Gastroesophageal sphincter (tissue), 4 donors: ENCODE data around the gene NUMA1. TPM values are rescaled to one million over a fixed set of nuclear protein-coding genes. Genes with fewer than 3 reads are reported as not detected.

Experiments
- ATAC-seq: fragments of 150-250 bp; one replicate; pipeline ENCODE4 v1.9.1; 2016; ENCODE audit warnings: mild to moderate bottlenecking, moderate library complexity
- H3K27ac ChIP-seq, 4 donors: fragments of 200-600 bp; sonication (generic) in 3 of 4; 1 replicate in 3 of 4; 2 replicates in 1 of 4; pipeline ENCODE4 v1.5.1; 2016 to 2019
- H3K27me3 ChIP-seq: fragments of 200-600 bp; sonication (generic); one replicate; pipeline ENCODE4 v1.5.1; 2019
- H3K36me3 ChIP-seq, 2 donors: fragments of 200-600 bp; sonication (generic); one replicate each; pipeline ENCODE4 v1.5.1; 2019; ENCODE audit warnings: control low read depth in 1 of 2
- H3K4me1 ChIP-seq, 3 donors: fragments of 200-600 bp; sonication (generic); 1 replicate in 2 of 3; 2 replicates in 1 of 3; pipeline ENCODE4 v1.5.1; 2016 to 2019; ENCODE audit warnings: control low read depth in 2 of 3
- H3K4me3 ChIP-seq, 2 donors: fragments of 200-600 bp; sonication (generic); one replicate each; pipeline ENCODE4 v1.5.1; 2019; ENCODE audit warnings: mild to moderate bottlenecking in 1 of 2, moderate library complexity in 1 of 2
- H3K9me3 ChIP-seq, 3 donors: fragments of 200-600 bp; sonication (generic); one replicate each; pipeline ENCODE4 v1.5.1; 2017 to 2019; ENCODE audit warnings: control low read depth in 2 of 3
- CTCF ChIP-seq, 4 experiments: fragments of 200-600 bp in 2 of 4; fragments of 450-650 bp in 2 of 4; sonication (generic) in 1 of 4; IDR thresholded peaks; one replicate each; pipeline ENCODE4 v1.5.1; 2017 to 2019; ENCODE audit warnings: antibody characterized with exemption in 4 of 4, mild to moderate bottlenecking in 2 of 4, moderate library complexity in 2 of 4
- EP300 ChIP-seq: sonication (generic); formaldehyde crosslinking; IDR thresholded peaks from one replicate; pipeline ENCODE4 v1.6.1; 2017; ENCODE audit warnings: antibody characterized with exemption, mild to moderate bottlenecking
- POLR2A ChIP-seq, 2 donors: fragments of 450-650 bp; IDR thresholded peaks; one replicate each; pipeline ENCODE4 v1.6.1; 2017; ENCODE audit warnings: antibody characterized with exemption in 2 of 2, mild to moderate bottlenecking in 2 of 2, moderate library complexity in 1 of 2
- POLR2AphosphoS5 ChIP-seq: sonication (generic); formaldehyde crosslinking; IDR thresholded peaks from one replicate; pipeline ENCODE4 v1.6.1; 2017; ENCODE audit warnings: antibody characterized with exemption
- WGBS, 2 donors: methylation state at CpG; one replicate each; pipeline ENCODE4 v1.1.5; 2018; ENCODE audit warnings: low coverage in 1 of 2; 5-methylcytosine and 5-hydroxymethylcytosine counted together
- total RNA-seq, 4 donors: library from RNA; depleted of rRNA; stranded (reverse); fragments of >200 nt; gene quantifications; one replicate each; pipeline ENCODE4 v1.1.0, GENCODE V29; 2016

The NUMA1 gene
- total RNA-seq, 4 donors from 2014 or later: 235 to 370 (median 290) TPM

DNA sequence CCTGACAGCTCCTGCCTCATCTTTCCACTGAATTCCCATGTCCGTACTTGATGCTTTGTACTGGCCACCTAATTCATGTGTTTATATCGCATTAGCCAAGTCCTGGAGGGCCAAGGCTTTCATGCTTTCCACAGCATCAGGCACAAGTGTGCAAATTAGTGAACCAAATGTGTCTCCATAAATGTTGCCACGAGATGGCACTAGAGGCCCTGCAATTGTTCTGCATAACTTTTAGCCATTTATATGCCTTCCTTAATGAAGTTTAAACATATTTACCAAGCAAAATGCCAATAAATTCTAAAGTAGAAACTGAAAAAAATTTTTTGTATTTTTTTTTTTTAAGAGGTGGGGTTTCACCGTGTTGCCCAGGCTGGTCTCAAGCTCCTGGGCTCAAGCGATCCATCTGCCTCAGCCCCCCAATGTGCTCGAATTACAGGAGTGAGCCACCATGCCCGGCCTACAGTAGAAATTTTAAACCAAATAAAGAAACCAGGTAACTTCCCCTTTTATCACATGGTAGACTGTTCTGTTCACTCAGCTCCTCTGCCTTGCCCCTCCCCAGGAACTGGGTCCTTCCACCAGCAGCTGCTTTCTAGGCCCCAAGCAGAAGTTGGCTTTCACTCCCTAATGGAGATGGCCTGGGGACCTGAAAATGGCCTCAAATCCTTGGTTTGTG is 102.5 kb downstream of the NUMA1 start:
- ATAC-seq: peak; percentile 41
- TF ChIP-seq CTCF (IDR thresholded peaks at IDR 0.05): peak; percentile 50 to 86 (median 76)
- no peak for TF ChIP-seq POLR2A (IDR thresholded peaks at IDR 0.05)
- peak; percentile 17 for TF ChIP-seq POLR2AphosphoS5
- TF ChIP-seq EP300: no peak
- Histone ChIP-seq H3K27me3 (no peaks in the 10 kb centered on the region), H3K27ac (no peak overlapping the region), H3K4me3 (no peak overlapping the region), H3K9me3 (no peaks in the 10 kb centered on the region), H3K4me1 (peaks cover 0 to 24% (median 3%) of the 10 kb centered on the region in 3 donors), H3K36me3 (peaks cover 0 to 8% of the 10 kb centered on the region in 2 donors)
- 37 to 43% methylated on average over 5 to 7 of the region's 7 CpGs for WGBS, 2 donors

DNA sequence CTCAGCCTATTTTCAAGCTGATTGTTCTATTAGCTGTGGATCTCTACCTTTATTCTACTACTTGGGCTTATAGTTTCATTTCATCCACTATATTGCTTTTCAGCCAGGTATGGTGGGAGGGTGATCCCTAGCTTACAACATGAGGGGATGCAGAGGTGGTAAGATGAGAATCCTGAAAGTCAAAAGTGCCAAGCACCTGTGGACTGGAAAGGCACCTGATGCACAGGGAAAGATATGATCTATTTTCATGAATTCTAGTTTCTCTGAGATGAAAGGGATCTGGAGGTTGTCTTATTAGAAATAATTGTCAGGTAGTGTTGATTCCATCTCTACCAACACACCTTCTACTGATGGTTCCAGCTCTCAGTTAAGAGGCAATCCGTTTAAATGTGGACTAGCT is 103.3 kb downstream of the NUMA1 start:
- ATAC-seq: no peak
- peaks cover 0 to 26% (median 3%) of the 10 kb centered on the region in 3 donors for H3K4me1 ChIP-seq
- H3K27ac ChIP-seq: no peak overlapping the region
- H3K27me3 ChIP-seq: no peaks in the 10 kb centered on the region
- H3K9me3 ChIP-seq: no peaks in the 10 kb centered on the region
- no peak for TF ChIP-seq POLR2A (IDR thresholded peaks at IDR 0.05)
- TF ChIP-seq EP300: no peak
- TF ChIP-seq CTCF (IDR thresholded peaks at IDR 0.05): no peak
- TF ChIP-seq POLR2AphosphoS5: no peak
- H3K36me3 ChIP-seq: peaks cover 0 to 8% of the 10 kb centered on the region in 2 donors
- H3K4me3 ChIP-seq: no peak overlapping the region
- WGBS, 2 donors: 50 to 64% methylated on average over 1 of the region's 1 CpG

DNA sequence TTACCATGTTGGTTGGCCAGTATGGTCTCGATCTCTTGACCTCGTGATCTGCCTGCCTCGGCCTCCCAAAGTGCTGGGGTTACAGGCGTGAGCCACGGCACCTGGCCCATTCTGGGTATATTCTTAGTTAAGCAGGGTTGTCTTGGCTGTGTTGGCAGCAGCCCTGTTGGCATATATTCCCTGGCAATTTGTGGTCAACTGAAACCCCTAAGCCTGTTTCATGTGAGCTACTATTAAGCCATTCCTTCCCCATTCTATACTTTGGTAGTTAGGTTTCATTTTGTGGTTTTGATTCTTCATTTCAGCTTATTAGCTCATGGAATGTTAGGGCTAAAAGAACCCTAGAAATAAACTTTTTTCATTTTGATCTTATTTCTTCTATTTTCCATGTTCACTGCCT is 103.8 kb downstream of the NUMA1 start:
- TF ChIP-seq CTCF (IDR thresholded peaks at IDR 0.05) (no peak), POLR2AphosphoS5 (no peak), EP300 (no peak), POLR2A (IDR thresholded peaks at IDR 0.05) (no peak)
- Histone ChIP-seq H3K4me3 (no peak overlapping the region), H3K4me1 (peaks cover 0 to 29% (median 3%) of the 10 kb centered on the region in 3 donors), H3K36me3 (peaks cover 0 to 8% of the 10 kb centered on the region in 2 donors), H3K9me3 (no peaks in the 10 kb centered on the region), H3K27me3 (no peaks in the 10 kb centered on the region), H3K27ac (no peak overlapping the region)
- WGBS, 2 donors: 87% methylated on average over 3 of the region's 5 CpGs; no CpG with 5 or more reads in 1 of the 2 donors
- ATAC-seq: no peak

GRCh38 chr11:71971680-71972079 is 108.7 kb downstream of the NUMA1 start:
- H3K27ac ChIP-seq: no peak overlapping the region
- TF ChIP-seq POLR2A (IDR thresholded peaks at IDR 0.05) (no peak), CTCF (IDR thresholded peaks at IDR 0.05) (no peak), POLR2AphosphoS5 (no peak), EP300 (no peak)
- H3K27me3 ChIP-seq: no peaks in the 10 kb centered on the region
- ATAC-seq: no peak
- peaks cover 0 to 5% (median 0%) of the 10 kb centered on the region in 3 donors for H3K4me1 ChIP-seq
- H3K9me3 ChIP-seq: no peaks in the 10 kb centered on the region
- 90 to 93% methylated on average over 2 of the region's 2 CpGs for WGBS, 2 donors
- no peak overlapping the region for H3K4me3 ChIP-seq
- peaks cover 0 to 26% of the 10 kb centered on the region in 2 donors for H3K36me3 ChIP-seq

DNA sequence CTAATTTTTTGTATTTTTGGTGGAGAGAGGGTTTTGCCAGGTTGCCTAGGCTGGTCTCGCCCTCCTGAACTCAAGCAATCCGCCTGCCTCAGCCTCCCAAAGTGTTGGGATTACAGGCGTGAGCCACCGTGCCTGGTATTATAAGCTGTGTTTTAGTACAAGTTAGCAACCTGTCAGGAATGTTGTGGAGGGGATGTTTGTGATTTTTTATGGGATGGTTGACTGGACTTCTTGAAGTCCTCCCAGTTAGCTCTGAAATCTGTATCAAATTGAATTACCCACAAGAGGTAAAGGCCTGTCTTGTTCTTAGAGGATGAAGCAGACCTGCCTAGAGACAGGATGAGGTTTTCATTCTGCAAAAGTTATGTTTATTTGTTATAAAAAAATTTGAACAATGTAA is 115.7 kb downstream of the NUMA1 start:
- 96% methylated on average over 4 of the region's 4 CpGs; no CpG with 5 or more reads in 1 of the 2 donors for WGBS, 2 donors
- no peak for ATAC-seq
- H3K4me3 ChIP-seq: no peak overlapping the region
- H3K4me1 ChIP-seq: no peaks in the 10 kb centered on the region
- TF ChIP-seq POLR2A (IDR thresholded peaks at IDR 0.05) (no peak), CTCF (IDR thresholded peaks at IDR 0.05) (no peak), EP300 (no peak), POLR2AphosphoS5 (no peak)
- H3K27me3 ChIP-seq: no peaks in the 10 kb centered on the region
- no peaks in the 10 kb centered on the region for H3K9me3 ChIP-seq
- H3K27ac ChIP-seq: no peak overlapping the region
- peaks cover 0 to 42% of the 10 kb centered on the region in 2 donors for H3K36me3 ChIP-seq
